ENCODE measurements around the gene PSME1.

- TF ChIP-seq CTCF (IDR thresholded peaks at IDR 0.05) (no peak), EZH2 (IDR thresholded peaks at IDR 0.05) (no peak), EZH2phosphoT487 (IDR thresholded peaks at IDR 0.05) (no peak)
These were observed 44.2 kb downstream of the PSME1 start for GRCh38 chr14:24179961-24180796.
